Measurements from ENCODE around the gene SARS1.
"Not testable (repeated sequence)": the region's sequence is repeated elsewhere in the genome, so short reads cannot be mapped to it uniquely, and the experiment has no call there.

The SARS1 gene

GRCh38 chr1:109193653-109194590 lies 19.8 kb upstream of the SARS1 start:
- no peak for DNase-seq (ENCODE audit: low read depth)

- no peak for DNase-seq (ENCODE audit: low read depth)
Observed at GRCh38 chr1:109197158-109198042, 16.3 kb upstream of the SARS1 start.

DNA sequence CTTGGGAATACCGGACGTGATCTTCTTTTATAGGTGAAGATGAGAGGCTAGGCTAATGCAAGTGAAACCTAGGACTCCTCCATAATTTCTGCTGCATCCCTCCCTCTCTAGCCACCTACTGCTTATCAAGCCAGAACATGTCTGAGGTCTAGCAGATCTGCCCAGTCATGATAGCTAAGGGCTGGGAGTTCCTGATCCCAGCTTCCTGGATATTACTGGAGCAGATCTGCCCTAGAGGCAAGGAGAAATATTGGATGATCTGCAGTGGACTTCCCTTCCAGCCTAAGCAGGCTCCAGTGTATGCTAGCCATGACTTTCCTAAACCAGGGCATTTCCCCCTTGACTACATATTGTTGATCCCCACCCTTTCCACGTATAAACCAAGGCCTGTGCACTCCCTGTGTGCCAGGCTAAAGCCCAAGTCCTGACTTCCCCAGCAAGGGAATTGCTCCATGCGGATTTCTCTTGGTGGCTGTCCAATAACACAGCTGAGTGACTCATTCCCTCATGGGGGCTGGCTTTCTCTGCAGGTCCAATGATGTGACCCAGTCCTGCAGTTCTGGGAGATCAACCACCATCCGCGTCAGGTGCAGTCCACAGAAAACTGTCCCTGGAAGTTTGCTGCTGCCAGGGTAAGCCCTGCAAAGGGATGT lies 15.5 kb upstream of the SARS1 start:
- DNase-seq (ENCODE audit: low read depth): no peak

GRCh38 chr1:109198745-109199144 lies 15.0 kb upstream of the SARS1 start:
- DNase-seq (ENCODE audit: low read depth): no peak

GRCh38 chr1:109199710-109200109 lies 14.0 kb upstream of the SARS1 start:
- DNase-seq (ENCODE audit: low read depth): no peak

- DNase-seq (ENCODE audit: low read depth): no peak
Observed at GRCh38 chr1:109201123-109201703, 12.5 kb upstream of the SARS1 start.

- DNase-seq (ENCODE audit: low read depth): no peak
Observed at GRCh38 chr1:109204484-109204883, 9.2 kb upstream of the SARS1 start.

DNA sequence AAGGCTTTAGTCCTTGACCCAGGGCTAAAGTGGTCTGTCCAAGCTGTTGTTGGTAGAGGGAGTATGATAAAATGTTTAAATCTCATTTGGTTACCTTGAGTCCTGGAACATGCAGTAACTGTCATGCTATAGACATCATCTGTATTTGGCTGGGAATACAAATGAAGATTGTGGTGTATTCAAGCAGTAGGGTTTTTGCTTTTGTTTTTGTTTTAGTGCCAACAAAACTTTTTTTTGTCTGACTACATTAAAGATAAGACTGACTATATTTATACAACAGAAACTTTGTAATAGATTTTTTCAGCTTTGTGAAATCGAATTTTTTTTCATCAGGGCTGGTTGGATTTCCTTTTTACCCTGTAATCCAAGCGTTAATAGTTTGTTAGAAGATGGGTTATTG lies 7.4 kb upstream of the SARS1 start:
- DNase-seq (ENCODE audit: low read depth): no peak

DNA sequence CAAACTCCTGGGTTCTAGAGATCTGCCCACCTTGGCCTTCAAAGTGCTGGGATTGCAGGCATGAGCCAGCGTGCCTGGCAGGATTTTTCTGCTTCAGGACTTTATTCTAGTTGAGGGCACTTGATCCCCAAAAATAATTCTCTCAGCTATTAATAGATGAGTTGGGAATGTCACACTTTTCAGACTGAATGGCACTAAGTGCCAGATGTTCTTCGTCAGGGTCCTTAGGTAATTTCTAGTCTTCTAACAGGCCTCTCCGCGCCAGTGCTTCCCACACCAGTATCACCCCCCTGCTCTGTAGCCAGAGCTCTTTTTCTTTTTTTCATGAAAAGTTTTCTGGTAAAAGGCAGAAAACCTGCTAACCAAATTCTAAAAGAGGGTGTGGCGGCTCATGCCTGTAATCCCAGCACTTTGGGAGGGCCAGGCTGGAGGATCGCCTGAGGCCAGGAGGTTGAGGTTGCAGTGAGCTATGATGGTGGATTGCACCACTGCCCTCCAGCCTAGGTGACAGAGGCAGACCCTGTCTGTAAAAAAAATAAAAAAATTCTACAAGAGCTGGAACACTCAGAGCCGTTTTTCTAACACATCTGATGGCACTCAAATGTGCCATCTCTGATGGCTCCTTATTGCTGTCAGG lies 6.1 kb upstream of the SARS1 start:
- DNase-seq (ENCODE audit: low read depth): no peak

DNA sequence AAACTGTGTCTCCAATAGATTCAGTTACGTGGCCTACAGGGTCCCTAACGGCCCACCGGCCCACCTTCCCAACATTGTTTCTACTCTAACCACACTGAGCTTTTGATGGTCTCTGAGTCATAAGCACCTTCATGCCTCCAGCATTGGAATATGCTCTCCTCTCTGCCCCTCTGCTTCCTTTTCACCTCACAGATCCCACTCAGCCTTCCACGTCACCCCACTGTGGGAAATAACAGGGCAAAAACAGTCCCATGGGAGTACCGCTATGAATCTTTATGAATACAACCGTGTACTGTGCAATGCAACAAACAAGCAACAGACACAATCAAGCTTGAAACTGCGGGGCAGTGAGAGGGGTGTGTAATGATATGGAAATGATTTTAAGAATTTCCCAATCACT lies 5.3 kb upstream of the SARS1 start:
- DNase-seq (ENCODE audit: low read depth): no peak

- no peak for DNase-seq (ENCODE audit: low read depth)
Observed at GRCh38 chr1:109208836-109209463, 4.8 kb upstream of the SARS1 start.

DNA sequence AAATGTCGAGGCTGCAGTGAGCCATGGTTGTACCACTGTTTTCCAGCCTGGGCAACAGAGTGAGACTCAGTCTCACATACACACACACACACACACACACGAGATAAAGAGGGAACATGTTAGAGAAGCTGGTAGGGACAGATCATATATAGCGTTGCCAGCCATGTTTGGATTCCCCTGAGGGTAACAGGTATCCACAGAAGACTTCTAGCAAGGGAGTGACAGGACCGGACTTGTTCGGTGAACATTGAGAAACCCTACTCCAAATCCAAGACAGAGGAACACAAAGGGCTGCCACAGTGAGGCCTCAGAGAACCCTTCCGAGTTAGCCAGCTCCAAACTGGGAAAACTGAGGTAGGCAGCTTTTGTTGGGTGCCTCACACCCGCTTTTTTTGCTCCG lies 3.7 kb upstream of the SARS1 start:
- DNase-seq (ENCODE audit: low read depth): no peak

DNA sequence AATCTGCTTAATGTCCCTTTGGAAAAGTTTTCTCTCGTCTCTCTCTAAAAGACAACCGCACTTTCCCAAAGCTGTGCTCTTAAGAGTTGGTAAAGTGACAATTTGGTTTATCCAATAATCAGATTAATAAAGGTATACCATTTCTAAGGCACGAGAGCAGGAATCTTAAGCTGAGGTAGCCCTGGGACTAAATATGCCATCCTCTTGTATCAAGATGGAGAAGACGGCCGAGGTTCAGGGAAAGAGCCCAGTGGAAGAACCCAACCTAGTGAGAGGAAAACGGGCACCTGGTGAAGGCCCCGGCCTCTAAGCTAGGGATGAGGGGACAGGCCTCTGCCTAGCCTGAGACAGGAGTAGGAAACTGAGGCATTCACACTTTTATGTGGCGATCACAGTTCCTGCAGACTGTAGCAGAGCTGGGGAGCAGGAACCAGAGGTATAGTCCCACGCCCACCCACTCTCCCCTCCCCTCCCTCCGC lies 334 bp upstream of the SARS1 start:
- DNase-seq (ENCODE audit: low read depth): no peak

DNA sequence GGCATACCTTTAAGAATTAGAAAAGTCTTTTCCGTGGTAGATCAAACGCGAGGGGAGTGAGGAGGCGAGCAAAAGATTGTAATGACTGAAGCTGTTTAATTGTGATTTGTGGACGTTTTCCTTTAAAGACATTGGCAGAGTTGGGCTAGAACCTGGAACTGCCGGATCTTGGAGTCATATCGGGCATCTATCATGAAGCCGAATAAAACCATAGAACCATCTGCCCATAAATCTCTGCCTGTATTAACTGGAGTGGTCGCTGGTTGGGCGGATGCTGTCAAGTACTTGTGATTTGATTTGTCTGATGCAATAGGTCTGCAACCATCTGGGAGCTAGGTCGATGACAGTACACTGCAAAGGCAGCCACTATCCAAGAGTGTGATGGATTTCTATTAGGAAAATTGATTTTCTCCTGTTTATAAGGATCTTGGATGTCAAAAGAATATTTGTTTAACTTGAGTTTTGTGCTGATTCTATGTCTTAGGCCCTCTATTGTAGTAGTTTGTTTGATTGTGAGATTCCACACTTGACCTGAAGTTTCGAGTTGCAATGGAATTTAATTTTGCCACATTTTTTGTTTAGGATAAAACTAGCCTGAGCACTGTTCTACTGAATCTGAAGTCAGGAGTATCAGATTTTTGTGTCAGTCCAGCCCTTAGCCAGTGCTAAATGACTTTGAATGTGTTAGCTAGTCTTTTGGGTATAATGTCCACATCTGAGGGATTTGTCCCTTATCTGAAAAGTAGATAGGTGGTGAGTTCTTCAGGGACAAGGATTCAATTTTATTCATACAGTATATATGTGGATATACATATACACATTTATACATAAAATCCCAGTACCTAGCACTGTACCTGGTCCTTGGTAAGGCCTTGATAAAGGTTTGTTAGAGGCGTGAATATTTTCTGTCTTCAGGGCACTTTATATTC lies 1.2 kb downstream of the SARS1 start:
- DNase-seq (ENCODE audit: low read depth): no peak

GRCh38 chr1:109216662-109217061 lies 2.9 kb downstream of the SARS1 start:
- DNase-seq (ENCODE audit: low read depth): no peak

DNA sequence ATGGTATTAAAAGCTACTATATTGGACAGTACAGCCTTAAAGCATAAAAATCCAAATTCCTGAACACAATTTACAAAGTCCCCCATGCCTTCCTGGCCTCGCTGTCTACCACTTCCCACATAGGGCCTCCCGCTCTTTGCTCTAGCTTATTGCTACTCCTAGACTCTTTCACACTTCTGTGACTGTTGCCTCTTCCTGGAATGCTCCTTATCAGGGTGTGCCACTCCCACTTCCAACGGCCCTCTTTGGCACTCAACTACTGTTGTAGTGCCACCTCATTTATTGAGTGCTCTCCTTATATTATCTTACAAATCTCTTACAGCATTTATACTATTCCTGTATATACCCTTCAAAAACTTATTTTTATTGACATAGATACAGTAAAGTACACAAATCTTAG lies 4.8 kb downstream of the SARS1 start:
- no peak for DNase-seq (ENCODE audit: low read depth)

DNA sequence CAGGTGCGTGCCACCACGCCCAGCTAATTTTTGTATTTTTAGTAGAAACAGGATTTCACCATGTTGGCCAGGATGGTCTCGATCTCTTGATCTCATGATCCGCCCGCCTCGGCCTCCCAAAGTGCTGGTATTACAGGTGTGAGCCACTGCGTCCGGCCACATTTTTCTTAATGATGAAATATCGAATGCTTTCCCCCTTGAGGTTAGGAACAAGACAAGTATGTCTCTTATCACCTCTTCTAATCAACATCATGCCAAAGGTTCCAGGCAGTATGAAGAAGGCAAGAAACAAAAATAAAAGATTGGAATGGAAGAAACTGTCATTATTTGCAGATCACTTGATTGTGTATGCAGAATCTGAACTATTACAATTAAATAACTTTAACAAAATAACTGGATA lies 7.5 kb downstream of the SARS1 start:
- DNase-seq (ENCODE audit: low read depth): not testable (repeated sequence)

- no peak for DNase-seq (ENCODE audit: low read depth)
Observed at GRCh38 chr1:109225308-109225707, 11.6 kb downstream of the SARS1 start.

DNA sequence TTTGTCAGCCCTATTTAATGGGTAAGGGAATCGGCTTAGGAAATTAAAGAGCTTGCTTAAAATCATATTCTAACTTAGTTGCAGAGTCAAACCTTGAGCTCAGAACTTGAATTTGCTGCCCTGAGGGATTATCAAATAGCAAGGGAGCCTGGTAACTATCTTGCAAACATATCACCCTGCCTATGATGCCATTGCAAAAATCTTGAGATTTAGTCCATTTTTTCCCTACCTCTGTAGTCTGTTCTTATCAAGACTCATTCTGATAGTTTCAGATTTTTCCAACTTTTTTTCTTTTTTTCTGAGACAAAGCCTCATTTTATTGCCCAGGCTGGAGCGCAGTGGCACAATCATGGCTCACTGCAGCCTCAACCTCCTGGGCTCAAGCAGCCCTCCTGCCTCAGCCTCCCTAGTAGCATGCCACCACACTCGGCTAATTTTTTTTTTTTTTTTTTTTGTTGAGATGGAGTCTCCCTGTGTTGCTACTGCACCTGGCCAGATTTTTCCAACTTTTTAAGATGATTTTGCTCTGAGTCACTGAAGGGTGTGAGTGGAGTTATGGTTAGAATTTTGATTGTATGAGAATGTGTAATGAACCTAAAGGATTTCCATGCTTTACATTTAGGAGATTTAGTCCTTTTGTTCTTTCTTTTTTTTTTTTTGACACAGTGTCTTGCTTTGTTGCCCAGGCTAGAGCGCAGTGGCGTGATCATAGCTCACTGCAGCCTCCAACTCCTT lies 12.2 kb downstream of the SARS1 start:
- no peak for DNase-seq (ENCODE audit: low read depth)

Measured in stimulated activated CD8-positive, alpha-beta memory T cell treated with anti-CD3 and anti-CD28 coated beads, Interleukin-15, amount 100 ng/mL, for 1 hour (primary cell).